ENCODE measurements around the gene ERC2. TPM values are rescaled to one million over a fixed set of nuclear protein-coding genes. Genes with fewer than 3 reads are reported as not detected.

ERC2 gene
- total RNA-seq, 1 donor from 2014 or later, result 0.65 TPM

GRCh38 chr3:55617385-55617784, 850.9 kb downstream of the ERC2 start:
- Mint-ChIP-seq H3K27me3 (ENCODE audit: low read depth) (no peaks in the 10 kb centered on the region), H3K9me3 (ENCODE audit: low read depth) (no peaks in the 10 kb centered on the region), H3K27ac (ENCODE audit: unreplicated experiment) (no peak overlapping the region), H3K36me3 (ENCODE audit: low read depth) (no peaks in the 10 kb centered on the region), H3K4me3 (ENCODE audit: unreplicated experiment) (no peak overlapping the region), H3K4me1 (ENCODE audit: low read depth) (peaks cover 28% of the 10 kb centered on the region)
- no peak for DNase-seq (ENCODE audit: low spot score)
- TF ChIP-seq CTCF (IDR thresholded peaks at IDR 0.05), result no peak

- Mint-ChIP-seq H3K27ac (ENCODE audit: unreplicated experiment) (no peak overlapping the region), H3K27me3 (ENCODE audit: low read depth) (no peaks in the 10 kb centered on the region), H3K4me1 (ENCODE audit: low read depth) (peaks cover 22% of the 10 kb centered on the region), H3K36me3 (ENCODE audit: low read depth) (no peaks in the 10 kb centered on the region), H3K4me3 (ENCODE audit: unreplicated experiment) (no peak overlapping the region), H3K9me3 (ENCODE audit: low read depth) (no peaks in the 10 kb centered on the region)
- no peak for DNase-seq (ENCODE audit: low spot score)
- TF ChIP-seq CTCF (IDR thresholded peaks at IDR 0.05), result no peak
Measured at GRCh38 chr3:55616803-55617202, 851.5 kb downstream of the ERC2 start.

GRCh38 chr3:55615694-55616295, 852.5 kb downstream of the ERC2 start:
- Mint-ChIP-seq H3K27me3 (ENCODE audit: low read depth) (no peaks in the 10 kb centered on the region), H3K36me3 (ENCODE audit: low read depth) (no peaks in the 10 kb centered on the region), H3K27ac (ENCODE audit: unreplicated experiment) (no peak overlapping the region), H3K4me3 (ENCODE audit: unreplicated experiment) (no peak overlapping the region), H3K9me3 (ENCODE audit: low read depth) (no peaks in the 10 kb centered on the region), H3K4me1 (ENCODE audit: low read depth) (peaks cover 19% of the 10 kb centered on the region)
- DNase-seq (ENCODE audit: low spot score), result no peak
- no peak for TF ChIP-seq CTCF (IDR thresholded peaks at IDR 0.05)

- Mint-ChIP-seq H3K4me3 (ENCODE audit: unreplicated experiment) (no peak overlapping the region), H3K4me1 (ENCODE audit: low read depth) (peaks cover 13% of the 10 kb centered on the region), H3K9me3 (ENCODE audit: low read depth) (no peaks in the 10 kb centered on the region), H3K27me3 (ENCODE audit: low read depth) (no peaks in the 10 kb centered on the region), H3K36me3 (ENCODE audit: low read depth) (no peaks in the 10 kb centered on the region), H3K27ac (ENCODE audit: unreplicated experiment) (no peak overlapping the region)
- TF ChIP-seq CTCF (IDR thresholded peaks at IDR 0.05), result no peak
- no peak for DNase-seq (ENCODE audit: low spot score)
Measured at GRCh38 chr3:55615039-55615693, 853.1 kb downstream of the ERC2 start.

GRCh38 chr3:55611121-55611520, 857.1 kb downstream of the ERC2 start:
- H3K27me3 Mint-ChIP-seq (ENCODE audit: low read depth), result no peaks in the 10 kb centered on the region
- no peak for TF ChIP-seq CTCF (IDR thresholded peaks at IDR 0.05)
- no peak overlapping the region for H3K4me3 Mint-ChIP-seq (ENCODE audit: unreplicated experiment)
- H3K4me1 Mint-ChIP-seq (ENCODE audit: low read depth), result peaks cover 9% of the 10 kb centered on the region
- no peak for DNase-seq (ENCODE audit: low spot score)
- H3K36me3 Mint-ChIP-seq (ENCODE audit: low read depth), result no peaks in the 10 kb centered on the region
- H3K27ac Mint-ChIP-seq (ENCODE audit: unreplicated experiment), result no peak overlapping the region
- H3K9me3 Mint-ChIP-seq (ENCODE audit: low read depth), result no peaks in the 10 kb centered on the region

All from chondrocyte (in vitro differentiated cells).